ENCODE measurements around the gene MCU. TPM values are rescaled to one million over a fixed set of nuclear protein-coding genes. Genes with fewer than 3 reads are reported as not detected.
"Not testable (repeated sequence)": the region's sequence is repeated elsewhere in the genome, so short reads cannot be mapped to it uniquely, and the experiment has no call there.

The MCU gene
- total RNA-seq, 2 experiments from 2014 or later, result 8.7 to 13.6 TPM

- H3K27me3 Mint-ChIP-seq, result no peaks in the 10 kb centered on the region
- peaks cover 15% of the 10 kb centered on the region for H3K36me3 Mint-ChIP-seq
- no peak overlapping the region for H3K4me3 Mint-ChIP-seq
- DNase-seq (no peak), ATAC-seq (no peak)
- peaks cover 11% of the 10 kb centered on the region for H3K9me3 Mint-ChIP-seq (ENCODE audit: low read depth)
- H3K4me1 Mint-ChIP-seq, result no peaks in the 10 kb centered on the region
- no peak overlapping the region for H3K27ac Mint-ChIP-seq
- CTCF ChIA-PET, result no interaction called here
Observed at GRCh38 chr10:72764151-72764550, 72.2 kb downstream of the MCU start.

- H3K27me3 Mint-ChIP-seq, result no peaks in the 10 kb centered on the region
- H3K4me3 Mint-ChIP-seq, result no peak overlapping the region
- CTCF ChIA-PET, result no interaction called here
- no peak overlapping the region for H3K27ac Mint-ChIP-seq
- peaks cover 11% of the 10 kb centered on the region for H3K9me3 Mint-ChIP-seq (ENCODE audit: low read depth)
- DNase-seq (no peak), ATAC-seq (no peak)
- H3K4me1 Mint-ChIP-seq, result no peaks in the 10 kb centered on the region
- peaks cover 21% of the 10 kb centered on the region for H3K36me3 Mint-ChIP-seq
Observed at GRCh38 chr10:72765051-72765745, 73.3 kb downstream of the MCU start.

GRCh38 chr10:72771195-72771594 is 79.3 kb downstream of the MCU start:
- H3K4me3 Mint-ChIP-seq, ATAC-seq, CTCF ChIA-PET, H3K27me3 Mint-ChIP-seq, H3K4me1 Mint-ChIP-seq, DNase-seq, H3K27ac Mint-ChIP-seq: not testable (repeated sequence)
- Mint-ChIP-seq H3K36me3 (peaks cover 58% of the 10 kb centered on the region), H3K9me3 (ENCODE audit: low read depth) (peaks cover 34% of the 10 kb centered on the region)

- ATAC-seq, result no peak
- H3K9me3 Mint-ChIP-seq (ENCODE audit: low read depth), result peaks cover 34% of the 10 kb centered on the region
- no peak overlapping the region for H3K4me3 Mint-ChIP-seq
- H3K4me1 Mint-ChIP-seq, result peaks cover 8% of the 10 kb centered on the region
- CTCF ChIA-PET, result no interaction called here
- DNase-seq, result no peak
- no peak overlapping the region for H3K27ac Mint-ChIP-seq
- peaks cover 55% of the 10 kb centered on the region for H3K36me3 Mint-ChIP-seq
- no peaks in the 10 kb centered on the region for H3K27me3 Mint-ChIP-seq
Observed at GRCh38 chr10:72772031-72772430, 80.1 kb downstream of the MCU start.

DNA sequence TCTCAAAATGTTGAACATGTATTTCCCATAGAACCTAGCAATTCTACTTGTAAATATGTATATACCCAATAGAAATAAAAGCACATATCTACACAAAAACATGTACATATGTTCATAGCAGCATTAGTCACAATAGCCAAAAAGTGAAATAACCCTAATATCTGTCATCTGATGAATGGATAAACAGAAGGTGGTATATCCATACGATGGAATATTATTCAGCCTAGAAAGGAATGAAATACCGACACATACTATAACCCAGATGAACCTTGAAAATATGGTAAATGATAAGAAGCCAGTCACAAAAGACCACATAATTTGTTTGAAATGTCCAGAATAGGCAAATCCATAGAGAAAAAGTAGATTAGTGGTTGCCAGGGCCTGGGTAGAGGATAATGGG is 87.9 kb downstream of the MCU start:
- peaks cover 7% of the 10 kb centered on the region for H3K36me3 Mint-ChIP-seq
- no peaks in the 10 kb centered on the region for H3K27me3 Mint-ChIP-seq
- H3K9me3 Mint-ChIP-seq (ENCODE audit: low read depth), result peaks cover 9% of the 10 kb centered on the region
- H3K27ac Mint-ChIP-seq, result no peak overlapping the region
- no peak for DNase-seq
- no peak overlapping the region for H3K4me3 Mint-ChIP-seq
- no peaks in the 10 kb centered on the region for H3K4me1 Mint-ChIP-seq
- CTCF ChIA-PET, result no interaction called here
- no peak for ATAC-seq

DNA sequence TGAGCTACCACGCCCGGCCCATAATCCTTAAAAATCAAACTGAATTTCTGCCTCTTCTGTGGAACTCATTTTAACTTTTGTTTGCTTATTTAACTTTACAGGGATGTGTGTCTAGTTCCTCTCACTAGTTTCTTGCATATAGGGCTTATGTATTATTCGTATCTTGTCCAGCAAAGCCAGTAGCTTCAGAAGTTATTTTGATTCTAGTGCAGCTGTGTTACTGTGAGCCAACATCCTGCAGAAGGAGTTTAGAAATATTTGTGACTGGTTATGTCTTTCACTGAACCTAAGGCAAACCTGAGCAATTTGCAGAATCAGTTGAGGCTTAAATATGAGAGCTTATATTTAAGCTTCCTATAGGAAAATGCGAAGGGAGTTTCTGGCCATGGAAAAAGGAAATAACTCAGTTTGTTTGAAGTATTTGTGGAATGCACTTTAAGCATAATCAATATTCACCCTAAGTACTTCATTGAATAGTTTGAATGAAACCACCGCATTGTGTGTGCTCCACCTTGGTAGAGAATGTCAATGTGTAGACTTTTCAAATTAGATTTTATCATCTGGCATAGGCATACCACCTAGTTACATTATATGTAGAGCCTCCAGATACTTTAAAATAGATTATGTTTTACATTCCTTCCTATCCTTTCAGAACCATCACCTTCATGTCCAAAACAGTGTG is 90.8 kb downstream of the MCU start:
- DNase-seq, result no peak
- CTCF ChIA-PET, result no interaction called here
- H3K36me3 Mint-ChIP-seq, result peaks cover under 1% of the 10 kb centered on the region
- H3K9me3 Mint-ChIP-seq (ENCODE audit: low read depth), result no peaks in the 10 kb centered on the region
- H3K27me3 Mint-ChIP-seq, result no peaks in the 10 kb centered on the region
- ATAC-seq, result no peak
- H3K27ac Mint-ChIP-seq, result no peak overlapping the region
- no peak overlapping the region for H3K4me3 Mint-ChIP-seq
- no peaks in the 10 kb centered on the region for H3K4me1 Mint-ChIP-seq

GRCh38 chr10:72783410-72783833 is 91.5 kb downstream of the MCU start:
- Mint-ChIP-seq H3K9me3 (ENCODE audit: low read depth) (no peaks in the 10 kb centered on the region), H3K27ac (no peak overlapping the region)

GRCh38 chr10:72784551-72785351 is 92.8 kb downstream of the MCU start:
- CTCF ChIA-PET, result no interaction called here
- Mint-ChIP-seq H3K4me1 (peaks cover 7% of the 10 kb centered on the region), H3K9me3 (ENCODE audit: low read depth) (no peaks in the 10 kb centered on the region), H3K27me3 (no peaks in the 10 kb centered on the region), H3K27ac (no peak overlapping the region), H3K4me3 (no peak overlapping the region), H3K36me3 (peaks cover 4% of the 10 kb centered on the region)
- ATAC-seq, result no peak
- no peak for DNase-seq

More at GRCh38 chr10:72783410-72783833, 91.5 kb downstream of the MCU start:
- ATAC-seq (no peak), DNase-seq (no peak)
- H3K4me3 Mint-ChIP-seq, result no peak overlapping the region
- CTCF ChIA-PET, result no interaction called here
- peaks cover 4% of the 10 kb centered on the region for H3K36me3 Mint-ChIP-seq
- H3K4me1 Mint-ChIP-seq, result no peaks in the 10 kb centered on the region
- H3K27me3 Mint-ChIP-seq, result no peaks in the 10 kb centered on the region

DNA sequence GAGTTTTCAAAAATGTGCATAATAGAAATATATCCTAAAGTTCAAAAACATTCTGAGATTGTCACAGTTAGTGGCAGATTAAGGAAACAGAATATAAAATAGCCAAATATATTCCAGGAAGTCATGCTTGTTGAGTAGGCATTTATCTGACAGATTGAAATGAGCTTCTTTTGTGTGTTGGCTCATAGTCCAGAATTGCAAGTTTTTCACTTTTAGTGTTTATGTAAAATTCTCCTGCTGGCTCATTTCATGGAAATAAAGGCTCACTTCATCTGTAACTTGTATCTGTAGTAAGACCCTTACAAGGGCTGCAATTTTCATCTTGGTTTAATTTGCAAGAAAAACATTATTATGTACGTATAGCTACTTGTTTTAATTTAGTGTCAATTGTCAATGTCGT is 93.5 kb downstream of the MCU start:
- no peak for ATAC-seq
- no peaks in the 10 kb centered on the region for H3K27me3 Mint-ChIP-seq
- H3K4me1 Mint-ChIP-seq, result peaks cover 11% of the 10 kb centered on the region

DNA sequence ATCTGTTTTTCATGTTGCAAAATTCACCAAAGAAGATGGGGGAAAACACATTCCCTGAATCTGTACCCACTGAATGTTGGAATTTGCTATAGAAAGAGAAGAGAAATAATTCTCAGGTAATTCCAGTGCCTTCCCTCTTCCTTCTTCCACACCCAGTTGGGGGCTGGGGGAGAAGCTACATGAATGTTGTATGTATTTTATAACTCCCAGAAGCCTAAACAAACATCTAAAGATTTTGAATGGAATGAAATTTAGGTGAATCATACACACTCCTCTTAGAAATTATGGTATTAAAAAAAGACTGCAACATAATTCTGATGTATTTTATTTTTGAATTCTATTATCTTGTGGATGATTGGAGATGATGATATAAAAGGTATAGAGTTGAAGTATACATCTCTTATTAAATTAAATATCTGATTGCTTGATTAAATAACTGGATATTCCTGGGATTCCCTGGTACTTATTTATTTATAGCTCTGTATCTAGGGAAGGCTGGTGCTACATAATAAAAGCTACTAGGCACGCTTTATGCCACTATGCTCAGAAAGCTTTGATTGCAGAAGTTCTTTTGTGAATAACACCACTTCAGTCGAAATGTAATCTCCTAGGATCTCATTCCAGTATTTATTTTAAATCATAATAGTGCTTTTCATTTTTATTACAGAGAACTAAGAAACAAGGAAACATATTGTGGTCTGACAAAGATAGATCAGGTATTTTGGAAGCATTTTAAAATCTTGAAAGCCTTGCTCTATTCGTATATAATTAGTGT is 98.5 kb downstream of the MCU start:
- H3K9me3 Mint-ChIP-seq (ENCODE audit: low read depth), result no peaks in the 10 kb centered on the region
- peaks cover 4% of the 10 kb centered on the region for H3K36me3 Mint-ChIP-seq
- no peak overlapping the region for H3K4me3 Mint-ChIP-seq
- H3K27ac Mint-ChIP-seq, result no peak overlapping the region
- DNase-seq (no peak), ATAC-seq (no peak)
- no peaks in the 10 kb centered on the region for H3K27me3 Mint-ChIP-seq
- CTCF ChIA-PET, result interaction anchor here (1.0 kb wide), 1 partner anchor 95 kb away, joined by 3 read pairs; no protein-coding TSS in a partner anchor
- peaks cover 11% of the 10 kb centered on the region for H3K4me1 Mint-ChIP-seq

More for the DNA sequence above, 93.5 kb downstream of the MCU start:
- Mint-ChIP-seq H3K9me3 (ENCODE audit: low read depth) (no peaks in the 10 kb centered on the region), H3K4me3 (no peak overlapping the region), H3K36me3 (peaks cover 4% of the 10 kb centered on the region), H3K27ac (no peak overlapping the region)
- no peak for DNase-seq
- CTCF ChIA-PET, result no interaction called here

DNA sequence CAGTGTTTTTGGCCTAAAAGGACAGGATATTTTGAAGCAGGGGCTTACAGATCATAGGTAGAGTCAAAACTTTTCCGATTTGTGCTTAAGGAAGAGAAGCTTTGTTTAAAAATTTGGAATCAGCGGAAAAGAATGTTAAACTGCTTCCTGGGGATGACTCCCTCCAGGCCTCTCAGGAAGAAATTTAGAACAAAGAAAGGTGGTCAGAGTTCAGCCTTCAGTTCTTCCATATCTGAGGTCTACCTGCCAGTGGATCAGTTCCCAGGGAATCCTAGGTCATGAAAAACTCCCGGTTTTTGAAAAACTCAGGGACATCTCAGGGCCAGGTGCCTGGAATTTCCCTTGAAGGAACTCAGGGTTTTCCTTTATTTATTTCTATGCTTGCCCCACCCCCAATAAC is 100.3 kb downstream of the MCU start:
- peaks cover 16% of the 10 kb centered on the region for H3K4me1 Mint-ChIP-seq
- H3K27ac Mint-ChIP-seq, result no peak overlapping the region
- peaks cover 6% of the 10 kb centered on the region for H3K36me3 Mint-ChIP-seq
- CTCF ChIA-PET, result no interaction called here
- no peak overlapping the region for H3K4me3 Mint-ChIP-seq
- H3K27me3 Mint-ChIP-seq, result no peaks in the 10 kb centered on the region
- ATAC-seq (no peak), DNase-seq (no peak)
- no peaks in the 10 kb centered on the region for H3K9me3 Mint-ChIP-seq (ENCODE audit: low read depth)

DNA sequence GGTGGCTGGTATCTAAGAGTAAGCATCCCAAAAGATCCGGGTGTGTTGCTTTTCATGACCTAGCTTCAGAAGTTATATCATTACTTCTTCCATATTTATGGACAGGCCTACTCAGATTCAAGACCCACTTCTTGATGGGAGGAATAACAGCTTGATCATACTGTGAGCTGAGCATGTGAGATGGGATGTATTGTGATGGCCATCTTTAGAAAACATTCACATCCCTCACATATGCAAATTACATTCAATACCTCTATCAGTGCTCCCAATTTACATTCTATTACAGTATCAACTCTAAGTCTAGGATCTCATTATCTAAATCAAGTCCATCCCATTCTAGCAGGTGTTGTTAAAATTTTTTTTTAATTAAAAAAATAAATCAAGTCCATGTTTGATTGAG is 101.8 kb downstream of the MCU start:
- Mint-ChIP-seq H3K27ac (no peak overlapping the region), H3K36me3 (peaks cover 2% of the 10 kb centered on the region), H3K9me3 (ENCODE audit: low read depth) (no peaks in the 10 kb centered on the region), H3K27me3 (no peaks in the 10 kb centered on the region), H3K4me1 (peaks cover 16% of the 10 kb centered on the region), H3K4me3 (no peak overlapping the region)
- no peak for DNase-seq
- no peak for ATAC-seq
- CTCF ChIA-PET, result no interaction called here

DNA sequence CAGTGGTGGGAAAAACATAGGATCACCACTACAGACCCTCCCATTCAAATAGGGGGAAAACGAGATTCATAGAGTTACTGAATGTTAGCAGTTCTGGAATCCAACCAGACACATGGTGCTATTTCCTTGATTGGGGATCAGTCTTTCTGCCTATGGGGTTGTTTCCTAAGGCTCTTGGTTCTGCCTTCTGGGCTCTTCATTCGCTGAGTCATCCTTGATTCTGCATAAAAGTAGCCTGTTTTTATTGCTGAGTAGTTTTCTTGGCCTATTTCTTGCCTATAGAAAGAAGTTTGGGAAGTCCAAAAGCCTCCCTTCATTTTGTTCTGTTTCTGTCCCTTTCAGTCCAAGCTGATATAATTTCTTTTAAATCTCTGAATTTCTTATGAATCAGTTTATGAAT is 102.3 kb downstream of the MCU start:
- DNase-seq, result no peak
- no peak overlapping the region for H3K27ac Mint-ChIP-seq
- H3K36me3 Mint-ChIP-seq, result peaks cover 2% of the 10 kb centered on the region
- H3K9me3 Mint-ChIP-seq (ENCODE audit: low read depth), result no peaks in the 10 kb centered on the region
- no peak for ATAC-seq
- peaks cover 13% of the 10 kb centered on the region for H3K4me1 Mint-ChIP-seq
- no peak overlapping the region for H3K4me3 Mint-ChIP-seq
- no peaks in the 10 kb centered on the region for H3K27me3 Mint-ChIP-seq
- CTCF ChIA-PET, result no interaction called here

All from activated CD8-positive, alpha-beta memory T cell treated with anti-CD3 and anti-CD28 coated beads, Interleukin-2, amount 10 ng/mL, durations not matched to agents 7 days and 5 days (primary cell).